Heart left ventricle (tissue), 11 donors: ENCODE results near the gene MSMP. TPM values are rescaled to one million over a fixed set of nuclear protein-coding genes. Genes with fewer than 3 reads are reported as not detected.

Experiments
- microRNA-seq, 4 donors: library from miRNA; unstranded; fragments of <30 nt; microRNA quantifications; one replicate each; pipeline versions ENCODE4 to v1.2.0, GENCODE V29; 2017 to 2020
- polyA plus RNA-seq, 2 donors: library from polyadenylated mRNA; stranded (reverse); fragments of 200-250 nt; gene quantifications; one replicate each; pipeline ENCODE4 v1.2.3, GENCODE V29; 2013
- total RNA-seq, 9 donors: library from RNA; depleted of rRNA in 2 of 9; stranded (reverse); fragments of >200 nt in 2 of 9; fragmentation: NEBNext Ultra II Directional in 3 of 9; extraction: Animal tissue kit (Norgen Biotek cat#: 25700) in 3 of 9; gene quantifications; one replicate each; pipeline versions ENCODE4 v1.1.0 to v1.2.4, GENCODE V29; 2016 to 2023
- donor health status: ischemic (EF 13 %, LVEDD 7.1; RV severe dilation, severe dysfunction).
- donor health status: healthy with polysubstance abuse.
- donor health status: DM: no; HTN: yes; CAD: no.
- donor health status: DM: no; HTN: no; CAD: no.
- donor health status: ischemic (EF 25% LVEDD 5.7; RV mildly dilated, moderate dysfunction).
- donor health status: healthy.
- donor health status: DM: yes; HTN: yes; CAD: no.
- donor health status: PGD.
- donor health status: nonischemic (EF 23%, LVEDD 6.1; RV moderate dilation, normal function).

Gene MSMP
- total and polyA plus RNA-seq, 11 donors, result 0.26 TPM; not detected in 10

Small RNA genes within 50 kb of the gene (microRNA-seq; reads per million reads assigned to microRNA genes)
- gene MIR6852 (0 to 0.41 (median 0.03) reads per million in 4 donors), gene MIR6853 (0.41 to 0.77 (median 0.52) reads per million in 4 donors)

Other genes with a start within 250 kb of the MSMP start
- 10 to 100 TPM; 19.8 to 47.6 (median 24.5) TPM for gene TESK1, start 149.0 kb downstream of the MSMP start, total RNA-seq
- gene TESK1, start 149.0 kb downstream of the MSMP start, polyA plus RNA-seq, result 10 to 100 TPM; 33.3 to 40.8 TPM
- 1 to 10 TPM in 4 of 9 donors, under 1 TPM in 3, not detected in 2; 0.46 to 10.0 (median 1.2) TPM for gene CD72, start 135.9 kb downstream of the MSMP start, total RNA-seq
- under 1 TPM; 0.38 to 0.76 TPM for gene CD72, start 135.9 kb downstream of the MSMP start, polyA plus RNA-seq
- gene SIT1, start 103.3 kb downstream of the MSMP start, total RNA-seq, result 1 to 10 TPM in 1 of 9 donors, under 1 TPM in 2, not detected in 6; 0.47 to 4.2 (median 0.54) TPM
- under 1 TPM in 1 of 2 donors, not detected in 1; 0.19 TPM for gene SIT1, start 103.3 kb downstream of the MSMP start, polyA plus RNA-seq
- gene RMRP, start 96.3 kb downstream of the MSMP start, total RNA-seq, result over 10,000 TPM in 3 of 9 donors, 1,000 to 10,000 TPM in 5, 100 to 1,000 TPM in 1; 462 to 18,741 (median 5,764) TPM
- 100 to 1,000 TPM; 118 to 429 TPM for gene RMRP, start 96.3 kb downstream of the MSMP start, polyA plus RNA-seq
- 10 to 100 TPM; 35.5 to 78.5 (median 43.8) TPM for gene CCDC107, start 96.0 kb downstream of the MSMP start, total RNA-seq
- gene CCDC107, start 96.0 kb downstream of the MSMP start, polyA plus RNA-seq, result 100 to 1,000 TPM in 1 of 2 donors, 10 to 100 TPM in 1; 70.1 to 116 TPM
- 1 to 10 TPM in 1 of 9 donors, under 1 TPM in 8; 0.11 to 1.2 (median 0.27) TPM for gene ARHGEF39, start 89.1 kb downstream of the MSMP start, total RNA-seq
- under 1 TPM; 0.12 to 0.30 TPM for gene ARHGEF39, start 89.1 kb downstream of the MSMP start, polyA plus RNA-seq
- gene CA9, start 80.3 kb downstream of the MSMP start, total RNA-seq, result 10 to 100 TPM in 1 of 9 donors, 1 to 10 TPM in 1, under 1 TPM in 1, not detected in 6; 0.47 to 13.9 (median 2.3) TPM
- under 1 TPM; 0.23 to 0.54 TPM for gene CA9, start 80.3 kb downstream of the MSMP start, polyA plus RNA-seq
- 1,000 to 10,000 TPM in 3 of 9 donors, 100 to 1,000 TPM in 6; 621 to 1,314 (median 858) TPM for gene TPM2, start 64.4 kb downstream of the MSMP start, total RNA-seq
- gene TPM2, start 64.4 kb downstream of the MSMP start, polyA plus RNA-seq, result 1,000 to 10,000 TPM in 1 of 2 donors, 100 to 1,000 TPM in 1; 761 to 2,450 TPM
- 100 to 1,000 TPM; 193 to 373 (median 261) TPM for gene TLN1, start 22.1 kb downstream of the MSMP start, total RNA-seq
- gene TLN1, start 22.1 kb downstream of the MSMP start, polyA plus RNA-seq, result 100 to 1,000 TPM; 152 to 241 TPM
- 10 to 100 TPM; 16.1 to 38.0 (median 25.5) TPM for gene CREB3, start 21.6 kb downstream of the MSMP start, total RNA-seq
- 10 to 100 TPM; 26.7 to 49.4 TPM for gene CREB3, start 21.6 kb downstream of the MSMP start, polyA plus RNA-seq
- 10 to 100 TPM; 52.1 to 93.8 (median 65.5) TPM for gene GBA2, start 5.0 kb downstream of the MSMP start, total RNA-seq
- gene GBA2, start 5.0 kb downstream of the MSMP start, polyA plus RNA-seq, result 10 to 100 TPM; 54.1 to 96.2 TPM
- 10 to 100 TPM; 25.4 to 38.8 (median 32.7) TPM for gene RGP1, start 5.0 kb downstream of the MSMP start, total RNA-seq
- 10 to 100 TPM; 14.7 to 29.8 TPM for gene RGP1, start 5.0 kb downstream of the MSMP start, polyA plus RNA-seq
- gene NPR2, start 37.3 kb upstream of the MSMP start, total RNA-seq, result 10 to 100 TPM; 15.2 to 36.4 (median 23.7) TPM
- 10 to 100 TPM; 10.2 to 14.5 TPM for gene NPR2, start 37.3 kb upstream of the MSMP start, polyA plus RNA-seq
- 1 to 10 TPM; 1.5 to 4.0 (median 2.5) TPM for gene SPAG8, start 58.0 kb upstream of the MSMP start, total RNA-seq
- gene SPAG8, start 58.0 kb upstream of the MSMP start, polyA plus RNA-seq, result 1 to 10 TPM in 1 of 2 donors, under 1 TPM in 1; 0.58 to 4.2 TPM
- gene HINT2, start 60.8 kb upstream of the MSMP start, total RNA-seq, result 10 to 100 TPM; 48.7 to 77.5 (median 57.4) TPM
- gene HINT2, start 60.8 kb upstream of the MSMP start, polyA plus RNA-seq, result 100 to 1,000 TPM in 1 of 2 donors, 10 to 100 TPM in 1; 51.4 to 139 TPM
- gene FAM221B, start 74.5 kb upstream of the MSMP start, total RNA-seq, result not detected
- not detected for gene FAM221B, start 74.5 kb upstream of the MSMP start, polyA plus RNA-seq
- gene TMEM8B, start 75.0 kb upstream of the MSMP start, total RNA-seq, result 10 to 100 TPM; 10.8 to 21.4 (median 18.2) TPM
- 1 to 10 TPM; 7.9 to 8.1 TPM for gene TMEM8B, start 75.0 kb upstream of the MSMP start, polyA plus RNA-seq
- gene OR13J1, start 116.1 kb upstream of the MSMP start, total RNA-seq, result not detected
- gene OR13J1, start 116.1 kb upstream of the MSMP start, polyA plus RNA-seq, result not detected
- 1 to 10 TPM in 8 of 9 donors, under 1 TPM in 1; 0.97 to 9.5 (median 4.4) TPM for gene HRCT1, start 151.9 kb upstream of the MSMP start, total RNA-seq
- gene HRCT1, start 151.9 kb upstream of the MSMP start, polyA plus RNA-seq, result 1 to 10 TPM; 3.7 to 6.3 TPM
- gene SPAAR, start 155.2 kb upstream of the MSMP start, total RNA-seq, result 10 to 100 TPM in 2 of 9 donors, 1 to 10 TPM in 7; 4.1 to 10.3 (median 6.8) TPM
- 10 to 100 TPM in 1 of 2 donors, 1 to 10 TPM in 1; 7.4 to 11.3 TPM for gene SPAAR, start 155.2 kb upstream of the MSMP start, polyA plus RNA-seq
- gene OR2S2, start 203.9 kb upstream of the MSMP start, total RNA-seq, result not detected
- gene OR2S2, start 203.9 kb upstream of the MSMP start, polyA plus RNA-seq, result not detected